Measurements from ENCODE around the gene ZNF746.
A peak's percentile ranks its signal among the peaks of the same experiment; 100 is the strongest.

Gene ZNF746

DNA sequence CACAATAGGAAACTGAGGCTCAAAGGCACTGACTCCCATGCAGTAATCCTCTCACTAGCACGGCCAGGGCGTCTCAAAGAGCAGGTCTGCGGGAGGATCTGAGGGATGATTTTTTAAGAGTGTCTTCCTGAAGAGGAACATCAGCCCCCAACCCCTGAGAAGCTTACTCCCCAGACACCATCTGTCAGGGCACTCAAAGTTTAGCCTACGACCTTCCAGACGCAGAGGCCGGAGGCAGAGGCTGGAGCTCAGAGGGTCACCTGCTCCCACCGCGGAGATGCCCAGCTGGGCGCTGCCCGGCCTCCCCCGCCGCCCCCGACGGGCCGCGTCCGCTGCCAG, 38.4 kb downstream of the ZNF746 start:
- peak overlapping the region; percentile 92 for H3K4me3 ChIP-seq
- H3K27ac ChIP-seq = no peak overlapping the region
- DNase-seq (ENCODE audit: low spot score) = no peak
- TF ChIP-seq, protein P1, sequence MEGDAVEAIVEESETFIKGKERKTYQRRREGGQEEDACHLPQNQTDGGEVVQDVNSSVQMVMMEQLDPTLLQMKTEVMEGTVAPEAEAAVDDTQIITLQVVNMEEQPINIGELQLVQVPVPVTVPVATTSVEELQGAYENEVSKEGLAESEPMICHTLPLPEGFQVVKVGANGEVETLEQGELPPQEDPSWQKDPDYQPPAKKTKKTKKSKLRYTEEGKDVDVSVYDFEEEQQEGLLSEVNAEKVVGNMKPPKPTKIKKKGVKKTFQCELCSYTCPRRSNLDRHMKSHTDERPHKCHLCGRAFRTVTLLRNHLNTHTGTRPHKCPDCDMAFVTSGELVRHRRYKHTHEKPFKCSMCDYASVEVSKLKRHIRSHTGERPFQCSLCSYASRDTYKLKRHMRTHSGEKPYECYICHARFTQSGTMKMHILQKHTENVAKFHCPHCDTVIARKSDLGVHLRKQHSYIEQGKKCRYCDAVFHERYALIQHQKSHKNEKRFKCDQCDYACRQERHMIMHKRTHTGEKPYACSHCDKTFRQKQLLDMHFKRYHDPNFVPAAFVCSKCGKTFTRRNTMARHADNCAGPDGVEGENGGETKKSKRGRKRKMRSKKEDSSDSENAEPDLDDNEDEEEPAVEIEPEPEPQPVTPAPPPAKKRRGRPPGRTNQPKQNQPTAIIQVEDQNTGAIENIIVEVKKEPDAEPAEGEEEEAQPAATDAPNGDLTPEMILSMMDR (IDR thresholded peaks at IDR 0.05) = no peak

DNA sequence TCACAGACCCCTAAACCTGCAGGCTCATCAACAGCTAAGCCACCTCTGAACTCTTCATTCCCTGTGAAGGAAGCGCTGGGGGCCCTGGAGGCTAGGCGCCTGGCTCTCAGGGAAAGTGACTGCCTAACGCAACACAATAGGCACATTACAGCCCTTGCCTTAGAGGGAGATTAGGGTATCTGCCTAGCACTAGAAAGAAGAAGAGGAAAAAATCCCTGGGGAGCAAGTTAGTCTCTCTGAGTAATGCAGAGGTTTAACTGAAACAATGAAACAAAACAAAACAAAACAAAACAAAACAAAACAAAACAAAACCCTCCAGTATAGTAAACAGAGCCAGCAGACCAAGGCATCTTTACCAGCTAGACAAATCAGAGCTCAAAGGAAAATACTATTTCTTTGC, 39.4 kb downstream of the ZNF746 start:
- DNase-seq (ENCODE audit: low spot score) = no peak
- TF ChIP-seq, protein P1 (IDR thresholded peaks at IDR 0.05) = no peak
- no peak overlapping the region for H3K4me3 ChIP-seq
- no peak overlapping the region for H3K27ac ChIP-seq

DNA sequence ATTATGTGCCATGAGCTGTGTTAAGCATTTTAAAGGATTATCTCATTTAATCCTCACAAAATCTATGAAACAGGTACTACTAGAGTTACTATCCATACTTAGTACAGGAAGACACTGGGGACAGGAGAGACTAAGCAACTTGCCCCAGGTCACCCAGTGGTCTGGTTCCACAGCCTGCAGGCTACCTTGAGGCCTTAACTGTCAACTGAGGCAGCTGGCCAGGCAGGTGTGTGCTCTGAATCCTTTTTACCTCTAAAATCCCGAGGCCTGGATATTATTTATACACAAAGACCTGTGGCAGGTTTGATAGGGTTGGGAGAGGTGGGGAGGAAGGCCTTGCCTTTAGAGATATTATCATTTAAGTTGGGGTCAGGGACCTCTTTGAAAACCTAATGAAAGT, 39.8 kb downstream of the ZNF746 start:
- TF ChIP-seq, protein P1 (IDR thresholded peaks at IDR 0.05) = no peak
- Histone ChIP-seq H3K4me3 (no peak overlapping the region), H3K27ac (no peak overlapping the region)
- DNase-seq (ENCODE audit: low spot score) = no peak

DNA sequence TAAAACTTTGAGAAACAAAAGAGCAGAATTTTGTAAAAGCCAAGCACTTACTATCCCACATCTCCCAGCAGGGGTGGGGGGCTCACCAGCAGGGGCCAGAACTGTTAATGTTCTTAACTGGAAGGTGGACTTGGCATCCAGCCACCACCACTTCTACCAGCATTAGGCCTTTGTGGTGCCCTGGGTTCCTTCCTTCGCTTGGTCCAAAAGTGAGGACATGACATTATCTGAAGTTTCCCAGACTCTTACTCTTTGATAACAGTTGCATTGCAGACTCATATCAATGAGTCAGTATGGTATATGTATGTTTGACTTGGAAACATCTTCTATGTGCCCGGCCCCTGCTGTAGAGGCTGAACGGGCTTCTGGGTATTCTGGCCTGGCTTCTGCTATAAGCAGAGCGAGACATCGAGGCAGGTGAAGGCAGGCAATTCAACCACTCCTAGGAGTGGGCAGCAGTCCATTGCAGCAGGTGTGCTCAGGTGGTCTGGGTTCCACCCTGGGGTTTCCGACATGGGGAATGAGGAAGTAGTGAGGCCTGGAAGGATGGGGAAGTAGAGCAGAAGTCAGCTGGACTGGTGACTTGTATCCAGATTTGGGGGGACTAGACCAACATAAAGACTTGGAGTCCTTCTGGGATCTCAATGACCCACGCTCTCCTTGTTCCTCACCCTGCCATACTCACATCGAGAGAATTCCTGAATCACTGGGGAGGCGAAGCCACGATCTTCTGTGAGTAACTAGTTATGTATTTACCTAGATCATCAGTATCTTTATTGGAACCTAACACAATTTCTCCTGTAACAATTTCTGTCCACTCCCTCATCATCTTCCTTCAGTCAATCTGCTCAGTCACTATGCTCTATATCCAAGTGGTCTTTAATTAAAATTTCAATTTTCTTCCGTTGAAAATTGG, 40.8 kb downstream of the ZNF746 start:
- DNase-seq (ENCODE audit: low spot score) = no peak
- Histone ChIP-seq H3K27ac (no peak overlapping the region), H3K4me3 (no peak overlapping the region)
- TF ChIP-seq, protein P1 (IDR thresholded peaks at IDR 0.05) = no peak

DNA sequence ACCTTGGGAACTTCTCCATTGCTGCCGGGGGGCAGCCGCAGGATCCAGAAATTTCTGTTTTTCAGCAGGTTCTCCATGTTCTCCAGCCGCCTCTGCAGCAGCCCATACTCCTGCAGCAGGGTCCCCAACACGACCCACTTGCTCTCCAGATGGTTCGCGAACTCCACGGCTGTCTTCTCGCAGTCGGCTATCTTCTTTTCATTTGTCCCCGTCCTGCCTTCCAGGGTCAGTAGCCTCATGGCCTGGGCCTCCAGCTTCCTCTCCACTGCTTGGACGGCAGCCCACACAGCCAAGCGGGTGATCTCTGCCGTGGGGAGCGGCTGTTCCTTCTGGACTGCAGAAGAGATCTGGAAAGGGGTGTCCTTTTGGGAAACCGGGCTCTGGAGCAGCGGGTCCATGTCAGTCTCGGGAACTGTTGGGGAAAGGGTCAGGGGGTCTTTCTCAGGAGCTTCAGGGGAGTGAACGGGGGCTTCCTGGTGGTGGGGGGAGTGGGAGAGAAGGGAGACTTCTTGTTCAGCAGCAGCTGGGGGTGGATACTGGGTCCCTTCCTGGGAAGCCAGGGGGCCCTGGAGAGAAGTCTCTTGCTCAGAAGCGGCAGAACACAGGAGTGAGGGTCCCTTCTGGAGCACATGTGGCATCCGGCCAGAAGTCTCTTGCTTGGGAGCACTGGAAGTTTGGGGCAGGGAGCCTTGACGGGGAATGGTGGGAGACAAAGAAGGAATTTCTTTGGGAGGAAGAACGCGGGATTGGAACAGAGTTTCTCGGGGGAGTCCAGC, 42.2 kb downstream of the ZNF746 start:
- Histone ChIP-seq H3K4me3 (no peak overlapping the region), H3K27ac (no peak overlapping the region)
- DNase-seq (ENCODE audit: low spot score) = no peak
- TF ChIP-seq, protein P1 (IDR thresholded peaks at IDR 0.05) = no peak

DNA sequence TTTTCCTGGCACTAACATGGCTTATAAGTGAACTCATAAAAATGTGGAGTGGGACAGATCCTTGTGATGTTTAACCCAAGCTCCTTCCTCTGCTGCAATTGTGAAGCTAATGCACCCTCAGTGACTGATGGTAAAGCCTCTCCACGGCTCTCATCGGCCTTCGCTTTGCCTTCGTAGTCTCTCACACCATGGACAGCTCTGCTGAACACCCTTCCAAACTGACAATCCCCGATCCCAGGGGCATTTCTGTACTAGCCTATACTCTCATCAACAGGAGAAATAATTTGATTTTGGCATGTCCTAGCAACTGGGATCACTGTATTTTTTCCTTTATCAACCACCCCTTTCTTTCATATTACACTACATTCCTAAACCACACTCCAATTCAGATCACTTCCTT, 42.9 kb downstream of the ZNF746 start:
- Histone ChIP-seq H3K4me3 (no peak overlapping the region), H3K27ac (no peak overlapping the region)
- TF ChIP-seq, protein P1 (IDR thresholded peaks at IDR 0.05) = no peak
- no peak for DNase-seq (ENCODE audit: low spot score)
